IPS DF 19.7 (cell line): Measurements from ENCODE around the gene CNOT3.
A peak's percentile ranks its signal among the peaks of the same experiment; 100 is the strongest.
"Not testable (repeated sequence)": the region's sequence is repeated elsewhere in the genome, so short reads cannot be mapped to it uniquely, and the experiment has no call there.

Source experiments
- DNase-seq: peaks from one replicate; pipeline ENCODE4 v3.0.0-alpha.2; 2013; ENCODE audit warnings: low read depth, low spot score

The CNOT3 gene

DNA sequence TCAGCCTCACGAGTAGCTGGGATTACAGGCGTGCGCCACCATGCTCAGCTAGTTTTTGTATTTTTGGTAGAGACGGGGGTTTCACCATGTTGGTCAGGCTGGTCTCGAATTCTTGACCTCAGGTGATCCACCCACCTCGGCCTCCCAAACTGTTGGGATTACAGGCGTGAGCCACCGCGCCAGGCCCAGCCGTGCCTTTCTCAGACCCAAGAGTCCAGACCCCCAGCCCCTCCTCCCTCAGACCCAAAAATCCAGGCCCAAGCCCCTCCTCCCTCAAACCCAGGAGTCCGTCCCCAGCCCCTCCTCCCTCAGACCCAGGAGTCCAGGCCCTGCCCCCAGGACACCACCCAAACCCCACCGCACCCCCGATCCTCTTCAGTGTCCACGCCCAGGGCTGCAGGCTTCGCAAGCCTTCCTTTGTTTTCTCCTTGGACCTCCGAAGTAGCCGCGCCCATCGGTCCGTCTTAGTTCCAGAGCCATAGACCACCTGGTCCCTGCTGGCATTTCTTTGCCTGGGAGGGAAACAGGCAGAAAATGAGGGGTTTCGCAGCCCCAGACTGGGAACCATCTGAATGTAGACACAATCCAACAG lies 31.7 kb downstream of the CNOT3 start:
- DNase-seq: no peak

- not testable (repeated sequence) for DNase-seq
Measured at GRCh38 chr19:54171736-54172431, 34.3 kb downstream of the CNOT3 start.

DNA sequence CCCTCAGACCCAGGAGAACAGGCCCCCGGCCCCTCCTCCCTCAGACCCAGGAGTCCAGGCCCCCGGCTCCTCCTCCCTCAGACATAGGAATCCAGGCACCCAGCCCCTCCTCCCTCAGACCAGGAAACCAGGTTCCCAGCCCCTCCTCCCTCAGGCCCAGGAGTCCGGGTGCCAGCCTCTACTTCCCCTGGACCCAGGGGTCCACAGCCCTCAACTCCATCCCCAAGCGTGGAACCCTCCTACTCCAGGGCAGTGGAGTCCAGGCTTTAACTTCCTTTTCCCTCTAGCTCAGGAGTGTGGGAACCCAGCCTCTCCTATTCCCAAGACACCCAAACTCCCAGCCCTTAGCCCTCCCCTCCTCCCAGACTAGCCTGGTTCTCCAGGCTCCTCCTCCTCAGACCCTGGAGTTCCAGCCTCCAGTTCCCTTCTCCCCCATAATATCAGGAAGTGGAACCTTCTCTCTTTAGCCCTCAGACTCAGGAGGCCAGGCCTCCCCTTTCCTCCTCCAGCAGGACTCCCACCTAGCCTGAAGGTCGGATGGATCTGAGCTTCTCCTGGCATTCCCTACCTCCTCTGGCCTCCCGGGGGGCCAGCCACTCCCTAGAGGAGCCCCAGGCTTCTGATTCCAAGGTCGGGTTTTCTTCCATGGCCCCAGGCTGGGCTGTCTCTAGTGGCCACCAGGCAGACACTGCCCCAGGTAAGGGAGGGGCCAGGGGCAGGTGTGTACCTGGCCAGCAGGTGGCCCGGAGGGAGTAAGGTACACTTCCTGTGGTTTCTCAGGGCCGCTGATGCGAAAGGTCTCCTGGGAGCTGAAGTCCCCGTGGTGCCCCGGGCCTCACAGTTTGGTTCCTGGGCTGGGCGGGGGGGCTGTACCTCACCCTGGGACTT lies 35.2 kb downstream of the CNOT3 start, which contains the start of gene TMC4:
TMC4 (minus strand) TSS at position 690 of the 888 bp plus-strand sequence; CDS start at position 647, 43 bp downstream.
- DNase-seq: no peak

- DNase-seq: no peak
Measured at GRCh38 chr19:54173359-54173699, 35.8 kb downstream of the CNOT3 start.

DNA sequence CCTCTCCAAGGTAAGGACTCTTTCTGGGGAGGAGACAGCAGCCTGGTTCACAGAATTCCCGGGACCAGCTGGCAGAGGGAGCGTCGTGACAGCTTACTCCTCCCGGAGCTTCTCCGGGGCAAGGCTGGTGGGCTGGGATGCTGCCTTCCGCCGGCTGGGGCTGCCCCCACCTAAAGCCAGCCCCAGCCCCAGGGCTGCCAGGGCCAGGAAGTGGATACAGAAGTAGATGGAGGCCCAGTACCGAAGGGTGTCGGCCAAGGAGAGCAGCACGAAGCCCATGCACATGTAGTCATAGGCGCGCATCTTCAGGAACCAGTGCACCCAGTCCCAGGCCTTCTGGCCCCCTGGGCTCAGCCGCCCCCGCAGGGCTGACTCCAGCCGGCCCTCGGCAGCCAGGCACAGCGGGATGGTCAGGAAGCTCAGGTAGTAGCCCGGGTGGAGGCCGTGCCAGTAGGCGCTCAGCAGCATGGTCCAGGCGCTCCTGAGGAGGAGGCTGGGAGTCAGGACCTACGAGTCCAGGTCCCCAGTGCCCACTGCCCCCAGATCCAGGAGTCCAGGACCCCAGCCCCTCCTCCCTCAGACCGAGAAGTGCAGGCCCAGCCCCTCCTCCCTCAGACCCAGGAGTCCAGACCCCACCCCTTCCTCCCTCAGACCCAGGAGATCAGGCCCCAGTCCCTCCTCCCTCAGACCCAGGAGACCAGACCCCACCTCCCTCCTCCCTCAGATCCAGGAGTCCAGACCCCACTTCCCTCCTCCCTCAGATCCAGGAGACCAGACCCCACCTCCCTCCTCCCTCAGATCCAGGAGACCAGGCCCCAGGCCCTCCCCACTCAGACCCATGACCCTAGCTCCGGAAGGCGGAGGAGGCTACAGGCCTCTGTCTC lies 36.6 kb downstream of the CNOT3 start:
- no peak for DNase-seq

DNA sequence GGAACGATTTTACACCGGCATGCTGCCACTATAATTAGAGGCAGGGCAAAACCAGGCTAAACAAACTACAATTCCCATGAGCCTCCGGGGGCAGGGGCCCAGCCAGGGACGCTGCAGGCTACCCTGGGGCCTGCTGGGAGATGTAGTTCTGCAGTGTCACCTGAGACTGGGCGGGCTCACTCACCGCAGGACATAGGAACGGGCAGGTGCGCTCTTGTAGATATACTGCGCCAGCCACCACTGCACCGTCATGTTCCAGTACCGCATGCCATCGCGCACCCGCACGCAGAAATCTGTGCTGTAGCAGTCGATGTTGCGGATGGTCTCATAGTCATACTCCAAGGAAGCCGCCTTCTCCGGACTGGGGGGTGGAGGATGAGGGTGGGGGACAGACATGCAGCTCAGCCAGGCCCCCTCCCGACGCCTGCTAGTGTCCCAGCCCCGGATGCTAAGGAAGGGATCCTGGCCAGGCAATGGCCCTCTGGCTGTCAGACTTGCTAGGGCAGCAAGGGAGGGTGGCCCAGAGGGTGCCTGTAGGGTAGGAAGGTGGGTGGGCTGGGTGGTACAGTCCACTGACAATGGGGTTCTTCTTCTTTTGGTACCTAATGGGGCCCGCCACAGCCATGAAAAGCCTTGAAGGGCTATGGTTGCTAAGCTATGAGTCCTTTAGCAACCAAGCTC lies 41.2 kb downstream of the CNOT3 start:
- no peak for DNase-seq

GRCh38 chr19:54179262-54179852 lies 41.8 kb downstream of the CNOT3 start:
- DNase-seq: no peak

DNA sequence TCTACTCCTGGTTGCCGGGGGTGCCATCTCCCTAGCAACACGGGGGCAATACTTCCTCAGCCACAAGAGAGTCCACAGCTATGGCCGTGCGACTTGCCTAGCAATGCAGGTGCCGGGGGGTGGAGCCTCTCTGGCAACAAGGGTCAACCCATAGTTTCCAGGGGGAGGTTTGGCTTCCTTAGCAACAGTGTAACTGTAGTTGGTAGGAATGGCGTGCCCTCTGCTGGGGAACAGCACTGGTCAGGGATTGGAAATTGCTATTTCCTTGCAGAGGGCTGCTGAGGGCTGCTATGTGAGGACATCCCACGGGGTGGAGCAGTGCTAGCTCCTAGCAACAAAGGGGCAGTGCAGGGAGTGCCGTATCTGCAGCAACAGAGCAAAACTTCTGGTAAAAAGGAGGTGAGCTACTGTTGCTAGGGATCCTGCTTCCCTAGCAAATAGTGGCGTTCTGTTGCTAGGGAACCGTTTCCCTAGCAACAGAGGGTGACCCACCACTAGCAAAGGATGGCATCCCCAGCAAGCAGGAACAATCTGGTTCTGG lies 42.4 kb downstream of the CNOT3 start:
- DNase-seq: peak; percentile 90

DNA sequence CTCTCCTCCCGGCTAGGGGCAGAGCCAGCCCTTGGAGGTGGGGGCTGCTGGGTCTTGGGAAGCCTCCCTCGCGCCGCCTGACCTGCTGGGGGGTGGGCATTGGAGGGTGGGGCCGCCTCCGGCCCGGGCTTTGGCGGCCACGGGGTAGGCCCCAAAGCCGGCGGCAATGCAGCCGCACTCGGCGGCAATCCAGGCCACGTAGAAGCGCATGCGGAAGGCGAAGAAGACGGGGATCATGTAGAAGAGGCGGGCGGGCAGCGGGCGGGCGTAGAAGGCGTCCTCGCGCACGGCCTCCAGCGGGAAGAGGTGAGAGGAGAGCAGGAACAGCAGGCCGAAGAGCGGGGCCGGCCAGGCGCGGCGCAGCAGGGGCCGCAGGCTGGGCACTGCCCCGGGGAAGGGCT lies 43.1 kb downstream of the CNOT3 start:
- no peak for DNase-seq

GRCh38 chr19:54181894-54182293 lies 44.3 kb downstream of the CNOT3 start:
- DNase-seq: not testable (repeated sequence)

DNA sequence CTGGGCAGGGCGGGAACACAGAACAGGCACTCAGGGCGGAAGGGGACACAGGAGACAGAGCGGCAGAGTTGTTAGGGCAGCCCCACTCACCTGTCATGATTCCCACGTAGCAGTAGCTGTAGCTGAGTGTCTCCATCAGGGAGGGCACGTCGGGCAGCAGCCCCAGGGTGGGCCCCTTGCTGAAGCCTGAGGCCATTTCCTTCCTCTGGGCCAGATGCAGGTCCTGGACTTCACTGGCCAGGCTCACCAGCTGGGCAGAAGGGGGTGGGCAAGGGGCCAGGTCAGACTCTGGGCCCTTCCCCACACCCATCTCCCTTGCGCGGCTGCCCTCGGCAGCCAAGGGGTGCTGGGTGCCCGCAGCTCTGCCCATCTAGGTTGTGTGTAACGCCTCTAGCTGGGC lies 45.9 kb downstream of the CNOT3 start:
- no peak for DNase-seq

DNA sequence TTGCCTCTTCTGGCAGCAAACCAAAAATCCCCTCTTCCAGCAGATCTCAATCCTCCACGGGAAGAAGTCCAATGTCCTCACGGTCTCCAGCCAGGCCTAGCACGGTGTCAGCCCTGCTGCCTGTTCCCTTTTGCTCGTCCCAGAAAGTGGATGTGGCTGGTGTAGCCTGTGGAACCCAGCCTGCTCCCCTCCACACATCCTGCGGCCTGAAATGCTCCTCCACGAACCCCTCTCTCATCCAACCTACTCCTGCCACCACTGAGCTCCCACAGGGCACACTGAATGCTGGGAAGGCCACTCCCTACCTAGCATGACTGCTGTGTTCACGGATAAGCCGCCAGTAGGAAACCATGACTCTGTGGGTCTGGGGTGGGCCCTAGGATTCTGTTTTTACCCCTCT lies 48.8 kb downstream of the CNOT3 start:
- DNase-seq: no peak

GRCh38 chr19:54186934-54187381 lies 49.4 kb downstream of the CNOT3 start:
- DNase-seq: no peak

DNA sequence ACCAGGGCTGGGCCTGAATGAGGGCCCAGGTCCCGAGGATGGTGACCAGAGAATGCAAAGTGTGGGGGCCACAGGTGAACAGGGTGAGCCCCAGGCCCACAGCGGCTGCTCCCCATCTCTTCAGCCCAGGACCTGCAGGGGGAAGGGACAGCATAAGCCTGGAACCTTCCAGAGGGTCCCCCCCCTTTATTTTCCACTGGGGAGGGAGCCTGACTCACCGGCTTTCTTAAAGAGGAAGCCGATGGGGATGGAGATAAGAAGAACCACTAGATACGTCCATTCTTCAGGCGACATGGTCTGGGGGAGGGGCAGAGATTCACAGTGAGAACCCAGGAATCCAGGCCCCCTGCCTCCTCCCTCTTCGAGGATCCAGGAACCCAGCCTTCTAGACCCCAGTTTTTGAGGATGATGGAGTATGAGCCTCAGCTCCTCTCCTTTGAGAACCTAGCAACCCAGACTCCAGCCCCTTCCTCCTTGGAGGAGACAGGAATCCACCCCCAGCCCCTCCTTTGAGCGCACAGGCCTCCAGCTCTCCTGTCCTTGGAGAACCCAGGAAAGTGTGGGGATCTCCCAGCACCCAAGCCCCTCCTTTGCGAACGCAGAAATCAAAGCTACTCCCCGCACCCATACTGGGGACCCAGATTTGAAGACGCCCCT lies 50.8 kb downstream of the CNOT3 start:
- DNase-seq: no peak

GRCh38 chr19:54189145-54189734 lies 51.7 kb downstream of the CNOT3 start, which contains the start of gene MBOAT7:
TSS of gene MBOAT7 (minus strand) at chr19:54189580. CDS start at chr19:54188508, 1,072 bp downstream.
- DNase-seq: no peak

DNA sequence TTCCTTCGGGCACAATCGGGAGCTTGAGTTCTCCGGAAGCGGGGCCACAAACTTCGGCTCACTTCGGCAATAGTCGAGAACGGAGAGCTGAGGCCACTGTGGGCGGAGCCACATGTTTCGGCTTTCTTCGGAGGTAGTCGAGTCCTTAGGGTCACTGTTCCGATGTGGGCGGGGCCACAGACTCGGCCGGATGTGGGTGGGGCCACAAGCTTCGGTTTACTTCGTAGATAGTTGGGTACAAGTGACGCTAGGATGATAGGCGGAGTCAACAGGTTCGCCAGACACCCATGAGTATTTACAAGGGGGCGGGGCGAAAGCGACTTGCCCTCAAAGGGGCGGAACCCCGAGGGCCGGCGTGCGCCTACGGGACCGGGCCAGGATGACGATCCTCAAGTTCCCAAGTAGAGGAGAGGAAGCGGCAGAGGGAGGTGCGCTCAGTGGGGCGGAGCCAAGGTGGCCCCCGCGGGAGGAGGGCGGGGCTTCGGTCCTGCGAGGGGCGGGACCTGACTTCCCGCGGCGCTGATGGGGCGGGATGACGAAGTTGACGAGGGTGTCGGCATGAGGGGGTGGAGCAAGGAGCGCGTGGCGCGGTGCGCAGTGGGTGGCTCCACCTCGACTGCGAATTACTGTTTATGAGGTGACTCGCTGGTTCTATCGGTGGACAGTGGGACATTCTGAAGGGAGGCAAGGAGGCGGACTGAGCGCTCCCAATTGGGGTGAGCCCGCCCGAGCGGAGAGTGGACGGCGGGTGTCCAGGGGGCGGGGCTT lies 52.4 kb downstream of the CNOT3 start:
- DNase-seq: peak; percentile 97

DNA sequence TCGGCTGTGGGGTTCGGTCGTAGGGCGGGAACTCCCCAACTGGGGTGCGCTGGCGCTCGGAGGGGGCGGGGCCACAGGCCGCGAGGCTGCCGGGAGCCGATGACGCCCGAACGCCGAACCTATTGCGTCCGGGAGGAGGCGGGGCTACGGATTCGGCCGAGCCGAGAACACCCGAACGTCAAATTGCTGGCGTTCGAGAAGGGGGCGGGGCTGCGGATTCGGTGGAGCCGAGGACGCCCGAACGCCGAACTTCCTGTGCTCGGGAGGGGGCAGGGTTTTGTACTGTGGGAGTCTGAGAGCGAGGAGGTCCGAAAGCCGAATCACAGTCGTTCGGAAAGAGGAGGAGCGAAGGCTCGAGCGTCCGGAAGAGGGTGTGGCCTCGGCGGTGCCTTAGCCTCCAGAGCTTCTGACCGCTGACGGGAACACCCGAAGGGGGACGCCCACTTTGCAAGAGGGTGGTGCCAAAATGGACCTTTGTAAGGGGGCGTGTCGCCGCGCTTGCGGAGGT lies 53.0 kb downstream of the CNOT3 start:
- DNase-seq: no peak
